ENCODE data around the gene KRT73.

KRT73 gene

GRCh38 chr12:52622349-52622748 is 4.0 kb upstream of the KRT73 start:
- no peak for DNase-seq (ENCODE audit: low read depth, low spot score)

- DNase-seq (ENCODE audit: low read depth, low spot score): no peak
These were observed 507 bp upstream of the KRT73 start for GRCh38 chr12:52618866-52619265.

GRCh38 chr12:52617403-52617785 is 965 bp downstream of the KRT73 start:
- DNase-seq (ENCODE audit: low read depth, low spot score): no peak

- DNase-seq (ENCODE audit: low read depth, low spot score): no peak
These were observed 1.5 kb downstream of the KRT73 start for GRCh38 chr12:52616680-52617402.

- DNase-seq (ENCODE audit: low read depth, low spot score): no peak
These were observed 2.4 kb downstream of the KRT73 start for GRCh38 chr12:52615912-52616311.

- DNase-seq (ENCODE audit: low read depth, low spot score): no peak
These were observed 3.0 kb downstream of the KRT73 start for GRCh38 chr12:52615208-52615868.

- no peak for DNase-seq (ENCODE audit: low read depth, low spot score)
These were observed 3.8 kb downstream of the KRT73 start for GRCh38 chr12:52614381-52615207.

- no peak for DNase-seq (ENCODE audit: low read depth, low spot score)
These were observed 4.9 kb downstream of the KRT73 start for GRCh38 chr12:52613384-52614030.

GRCh38 chr12:52612431-52613383 is 5.7 kb downstream of the KRT73 start:
- DNase-seq (ENCODE audit: low read depth, low spot score): no peak

- no peak for DNase-seq (ENCODE audit: low read depth, low spot score)
These were observed 7.3 kb downstream of the KRT73 start for GRCh38 chr12:52611080-52611468.

GRCh38 chr12:52608826-52609630 is 9.3 kb downstream of the KRT73 start:
- no peak for DNase-seq (ENCODE audit: low read depth, low spot score)

- DNase-seq (ENCODE audit: low read depth, low spot score): no peak
These were observed 10.2 kb downstream of the KRT73 start for GRCh38 chr12:52608161-52608560.

GRCh38 chr12:52607314-52607713 is 11.0 kb downstream of the KRT73 start:
- DNase-seq (ENCODE audit: low read depth, low spot score): no peak

GRCh38 chr12:52606581-52607218 is 11.7 kb downstream of the KRT73 start:
- DNase-seq (ENCODE audit: low read depth, low spot score): no peak

GRCh38 chr12:52606096-52606495 is 12.3 kb downstream of the KRT73 start:
- DNase-seq (ENCODE audit: low read depth, low spot score): no peak

- no peak for DNase-seq (ENCODE audit: low read depth, low spot score)
These were observed 12.8 kb downstream of the KRT73 start for GRCh38 chr12:52605542-52605941.

GRCh38 chr12:52604859-52605258 is 13.5 kb downstream of the KRT73 start:
- no peak for DNase-seq (ENCODE audit: low read depth, low spot score)

GRCh38 chr12:52603314-52603713 is 15.0 kb downstream of the KRT73 start:
- DNase-seq (ENCODE audit: low read depth, low spot score): no peak

- DNase-seq (ENCODE audit: low read depth, low spot score): no peak
These were observed 15.8 kb downstream of the KRT73 start for GRCh38 chr12:52602552-52602951.

- no peak for DNase-seq (ENCODE audit: low read depth, low spot score)
These were observed 16.7 kb downstream of the KRT73 start for GRCh38 chr12:52601671-52602070.

Data from activated naive CD8-positive, alpha-beta T cell treated with anti-CD3 and anti-CD28 coated beads, Interleukin-2, amount 50 U/mL, for 16 hours (primary cell).